ENCODE measurements around the gene GANAB.
"Not testable (repeated sequence)": the region's sequence is repeated elsewhere in the genome, so short reads cannot be mapped to it uniquely, and the experiment has no call there.

Gene GANAB

DNA sequence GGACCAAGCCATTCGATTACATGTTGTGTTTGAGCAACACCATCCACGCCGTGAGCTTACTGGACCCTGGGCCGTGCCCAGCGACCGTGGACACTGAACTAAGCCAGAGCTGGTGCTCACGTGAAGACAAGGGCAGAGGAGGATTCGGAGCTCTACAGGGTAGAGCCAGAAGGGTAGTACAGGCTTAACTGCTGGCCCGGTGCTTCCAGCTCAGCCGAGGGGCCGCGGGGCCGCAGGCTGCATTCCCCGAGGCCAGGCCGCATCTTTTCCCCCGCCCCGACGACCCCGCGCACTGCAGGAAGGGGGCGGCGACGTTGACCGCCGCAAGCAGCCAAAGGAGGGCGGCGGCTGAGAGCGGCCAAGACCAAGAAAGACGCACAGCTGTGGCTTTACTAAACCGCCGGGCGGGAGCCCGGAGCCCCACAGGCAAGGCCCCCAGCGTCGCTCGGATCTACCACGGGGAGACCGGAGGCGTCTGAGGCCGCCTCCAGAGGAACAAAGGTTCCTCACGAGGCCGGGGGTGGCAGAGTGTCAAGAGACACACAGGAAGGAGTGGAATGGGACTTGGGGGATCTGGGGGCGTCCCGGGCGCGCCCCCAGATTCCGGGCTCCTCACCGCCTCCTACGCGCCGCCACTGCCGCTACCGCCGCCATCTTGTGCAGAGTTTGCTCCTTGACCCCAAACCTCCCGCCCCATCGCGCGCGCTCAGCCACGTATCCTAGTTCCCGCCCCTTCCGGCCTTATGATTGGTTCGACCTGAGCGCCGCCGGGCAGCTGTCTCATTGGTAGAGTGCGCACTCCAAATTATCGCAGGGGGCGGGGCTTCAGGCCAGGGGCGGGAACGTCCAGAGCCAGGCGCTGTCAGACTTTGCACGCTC, at the start of gene GANAB:
Gene GANAB (minus strand): TSS at position 668 of the 879 bp plus-strand sequence. CDS start 14 bp downstream, at position 654.
- Histone ChIP-seq H3K27ac (peak within 1 kb of the TSS; percentile 89 to 99 (median 96)), H3K9ac (peak within 1 kb of the TSS; percentile 92 to 100 (median 98)), H3K4me2 (peak within 1 kb of the TSS; percentile 86 to 98 (median 96)), H3K4me1 (peaks cover 30 to 60% (median 50%) of the 10 kb centered on the region in 10 experiments), H3K9me3 (replicated peaks in 1 of 11) (no peaks in the 10 kb centered on the region), H3K36me3 (peaks cover 54 to 83% (median 69%) of the 10 kb centered on the region in 11 experiments), H4K20me1 (peaks cover 11 to 78% (median 61%) of the 10 kb centered on the region in 11 experiments; a peak in 19 of 22 replicates), H3K27me3 (no peaks in the 10 kb centered on the region), H3K4me3 (peak within 1 kb of the TSS; percentile 82 to 100 (median 96))
- no peak for TF ChIP-seq Cebpa-rat (IDR thresholded peaks at IDR 0.05)

DNA sequence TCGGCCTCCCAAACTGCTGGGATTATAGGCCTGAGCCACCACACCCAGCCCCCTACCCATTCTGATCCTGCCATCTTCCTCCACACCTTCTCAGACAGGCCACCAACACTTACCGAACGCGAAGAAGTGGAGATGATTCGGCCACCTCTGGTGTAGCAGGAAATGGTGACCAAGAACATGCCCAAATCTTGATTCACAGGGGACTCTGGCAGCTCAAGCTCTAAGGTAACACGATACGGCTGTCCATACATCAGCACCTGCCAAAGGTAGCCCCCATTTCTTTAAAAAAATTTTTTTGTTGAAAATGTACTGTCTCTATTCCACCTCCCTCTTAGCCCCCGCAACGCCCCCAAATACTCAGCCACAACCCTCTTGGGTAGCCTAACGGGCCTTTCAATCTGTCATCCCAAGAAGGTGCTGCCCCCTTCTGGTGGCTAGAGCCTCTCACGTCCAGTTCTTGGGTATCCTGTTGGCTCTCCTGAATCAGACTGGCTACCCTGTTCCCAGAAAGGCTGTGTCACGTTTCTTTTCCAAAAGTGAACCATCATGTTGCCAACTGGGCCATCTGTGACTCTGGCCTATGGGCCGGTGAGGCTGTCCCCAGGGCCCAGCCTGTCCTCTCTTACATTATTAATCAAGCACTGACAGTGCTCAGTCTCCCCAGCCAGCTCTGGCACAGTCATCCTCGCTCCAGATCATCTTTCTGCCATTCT, 48.2 kb upstream of the GANAB start:
- H3K4me2 ChIP-seq: no peak overlapping the region
- no peak overlapping the region for H3K27ac ChIP-seq
- no peak overlapping the region for H3K4me3 ChIP-seq
- peak overlapping the region in 3 of 11 experiments; percentile 1 to 20 (median 3); a peak in 1 of 22 replicates for H3K9ac ChIP-seq
- no peaks in the 10 kb centered on the region for H3K4me1 ChIP-seq
- H4K20me1 ChIP-seq: peaks cover 0 to 9% (median 0%) of the 10 kb centered on the region in 11 experiments; a peak in 1 of 22 replicates
- H3K36me3 ChIP-seq: peaks cover 44 to 85% (median 59%) of the 10 kb centered on the region in 11 experiments
- H3K9me3 ChIP-seq (replicated peaks in 1 of 11): no peaks in the 10 kb centered on the region
- H3K27me3 ChIP-seq: no peaks in the 10 kb centered on the region
- no peak for TF ChIP-seq Cebpa-rat (IDR thresholded peaks at IDR 0.05)

DNA sequence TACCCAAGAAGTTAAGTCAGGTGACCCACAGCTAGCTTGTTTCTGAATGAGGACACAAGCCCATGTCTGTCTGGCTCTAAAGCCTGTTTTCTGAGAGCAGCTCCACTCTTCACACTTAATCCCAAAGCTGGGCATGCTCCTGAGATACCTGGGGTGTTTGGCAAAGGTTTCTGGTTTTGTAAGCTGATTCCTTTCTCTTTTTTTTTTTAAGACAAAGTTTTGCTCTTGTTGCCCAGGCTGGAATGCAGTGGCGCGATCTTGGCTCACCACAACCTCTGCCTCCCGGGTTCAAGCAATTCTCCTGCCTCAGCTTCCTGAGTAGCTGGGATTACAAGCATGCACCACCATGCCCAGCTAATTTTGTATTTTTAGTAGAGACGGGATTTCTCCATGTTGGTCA, 47.2 kb upstream of the GANAB start:
- not testable (repeated sequence) for H4K20me1 ChIP-seq; H3K4me2 ChIP-seq; H3K27ac ChIP-seq; H3K27me3 ChIP-seq; H3K4me3 ChIP-seq; H3K9me3 ChIP-seq (replicated peaks in 1 of 11); H3K4me1 ChIP-seq
- H3K36me3 ChIP-seq: peaks cover 40 to 79% (median 59%) of the 10 kb centered on the region in 11 experiments
- peak overlapping the region in 1 of 11 experiments; percentile 21; a peak in 1 of 22 replicates for H3K9ac ChIP-seq

- H3K36me3 ChIP-seq: peaks cover 40 to 55% (median 53%) of the 10 kb centered on the region in 11 experiments
These were observed 43.2 kb upstream of the GANAB start, which contains the start of gene LRRN4CL for GRCh38 chr11:62689421-62690183. TSS of gene LRRN4CL (minus strand) at chr11:62689530. CDS start at chr11:62688508, 1,022 bp downstream.

DNA sequence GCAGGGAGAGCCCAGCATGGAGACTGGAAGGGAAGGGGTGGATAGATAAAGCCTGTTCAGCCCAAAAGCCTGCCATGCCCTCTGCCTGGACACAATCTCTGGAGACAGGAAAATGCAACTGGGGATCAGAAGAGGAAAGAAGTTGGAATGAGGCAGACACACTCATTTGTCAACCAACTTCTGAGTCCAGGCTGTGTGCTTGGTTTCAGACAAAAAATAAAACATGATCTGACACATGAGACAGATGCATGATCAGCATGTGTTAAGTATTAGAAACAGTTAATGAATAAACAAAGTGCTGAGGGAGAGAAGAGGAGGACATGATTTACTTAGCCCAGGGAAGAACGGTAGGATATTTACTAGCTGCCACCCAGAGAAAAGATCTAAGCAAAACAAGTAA, 42.1 kb upstream of the GANAB start:
- H3K9ac ChIP-seq: 0 out of 22 replicates have a peak overlapping the region, but pooled peaks of 1 of the 11 experiments have one; percentile 16
- H3K4me2 ChIP-seq: no peak overlapping the region
- H3K9me3 ChIP-seq (replicated peaks in 1 of 11): no peaks in the 10 kb centered on the region
- no peaks in the 10 kb centered on the region for H3K4me1 ChIP-seq
- no peaks in the 10 kb centered on the region for H3K27me3 ChIP-seq
- H3K4me3 ChIP-seq: no peak overlapping the region
- H4K20me1 ChIP-seq: peaks cover 0 to 9% (median 0%) of the 10 kb centered on the region in 11 experiments; a peak in 1 of 22 replicates
- TF ChIP-seq Cebpa-rat (IDR thresholded peaks at IDR 0.05): no peak
- H3K36me3 ChIP-seq: peaks cover 38 to 44% (median 42%) of the 10 kb centered on the region in 11 experiments
- no peak overlapping the region for H3K27ac ChIP-seq

More at GRCh38 chr11:62689421-62690183, 43.2 kb upstream of the GANAB start, which contains the start of gene LRRN4CL:
- H3K4me1 ChIP-seq: no peaks in the 10 kb centered on the region
- no peak within 1 kb of the TSS for H3K4me2 ChIP-seq
- no peaks in the 10 kb centered on the region for H3K27me3 ChIP-seq
- H3K9ac ChIP-seq: peak within 1 kb of the TSS in 6 of 11 experiments; percentile 4 to 29 (median 16); a peak in 2 of 22 replicates
- no peaks in the 10 kb centered on the region for H3K9me3 ChIP-seq (replicated peaks in 1 of 11)
- TF ChIP-seq Cebpa-rat (IDR thresholded peaks at IDR 0.05): no peak
- no peak within 1 kb of the TSS for H3K4me3 ChIP-seq
- H3K27ac ChIP-seq: no peak within 1 kb of the TSS
- H4K20me1 ChIP-seq: peaks cover 0 to 9% (median 0%) of the 10 kb centered on the region in 11 experiments; a peak in 1 of 22 replicates

DNA sequence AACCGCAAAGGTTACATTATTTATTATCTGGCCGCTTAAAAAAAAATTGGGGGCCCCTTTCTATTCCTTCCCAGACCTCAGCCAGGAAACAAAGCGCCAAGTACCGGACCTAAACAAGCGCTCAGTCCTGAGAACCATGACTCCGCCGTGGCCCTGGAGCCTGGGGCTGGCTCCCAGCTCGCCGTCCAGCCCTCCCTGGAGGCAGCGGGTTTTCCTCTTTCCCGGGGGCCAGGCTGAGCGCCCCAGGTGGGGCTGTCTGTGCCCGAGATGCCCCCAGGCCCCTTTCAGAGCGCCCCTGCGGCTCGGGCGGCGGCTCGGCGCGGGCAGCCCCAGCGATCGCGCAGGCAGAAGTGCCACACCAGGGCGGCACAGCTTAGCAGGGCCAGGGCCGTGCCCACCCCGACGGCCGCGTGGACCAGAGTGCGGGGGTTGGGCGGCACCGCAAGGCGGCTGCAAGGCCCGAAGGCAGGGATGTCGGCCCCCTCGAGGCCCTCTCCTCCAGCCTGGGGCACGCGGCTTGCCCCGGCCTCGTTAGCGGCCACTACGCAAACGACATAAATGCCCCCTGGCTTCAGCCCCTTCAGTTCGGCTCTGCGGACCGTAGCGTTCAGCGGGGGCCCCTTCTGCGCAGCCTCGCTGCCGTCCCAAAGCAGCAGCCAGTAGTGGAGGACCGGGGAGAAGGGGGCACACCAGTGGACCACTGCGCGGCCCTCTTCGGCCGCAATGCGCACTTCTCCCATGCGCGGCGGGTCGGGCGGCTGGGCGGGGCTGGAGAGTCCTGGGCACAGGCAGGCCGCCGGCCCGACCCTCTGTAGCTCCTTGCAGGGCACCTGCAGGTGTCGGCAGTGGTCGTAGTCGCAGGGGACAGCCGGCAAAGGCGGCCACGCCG, 41.3 kb upstream of the GANAB start:
- H3K4me2 ChIP-seq: no peak overlapping the region
- H3K27ac ChIP-seq: no peak overlapping the region
- no peak overlapping the region for H3K9ac ChIP-seq

GRCh38 chr11:62682518-62682917, 36.1 kb upstream of the GANAB start:
- H3K4me3 ChIP-seq: no peak overlapping the region
- peaks cover 0 to 8% (median 4%) of the 10 kb centered on the region in 11 experiments; a peak in 8 of 22 replicates for H4K20me1 ChIP-seq
- H3K27ac ChIP-seq: no peak overlapping the region
- H3K4me1 ChIP-seq: peaks cover 22 to 32% (median 29%) of the 10 kb centered on the region in 10 experiments
- TF ChIP-seq Cebpa-rat (IDR thresholded peaks at IDR 0.05): no peak
- no peaks in the 10 kb centered on the region for H3K27me3 ChIP-seq
- H3K4me2 ChIP-seq: no peak overlapping the region
- H3K9ac ChIP-seq: no peak overlapping the region
- H3K9me3 ChIP-seq (replicated peaks in 1 of 11): no peaks in the 10 kb centered on the region
- H3K36me3 ChIP-seq: peaks cover 4 to 7% (median 6%) of the 10 kb centered on the region in 11 experiments

More for the DNA sequence above, 41.3 kb upstream of the GANAB start:
- H4K20me1 ChIP-seq: peaks cover 0 to 9% (median 0%) of the 10 kb centered on the region in 11 experiments; a peak in 1 of 22 replicates
- no peaks in the 10 kb centered on the region for H3K27me3 ChIP-seq
- no peak overlapping the region for H3K4me3 ChIP-seq
- no peaks in the 10 kb centered on the region for H3K4me1 ChIP-seq
- H3K9me3 ChIP-seq (replicated peaks in 1 of 11): no peaks in the 10 kb centered on the region
- no peak for TF ChIP-seq Cebpa-rat (IDR thresholded peaks at IDR 0.05)
- peaks cover 31 to 37% (median 35%) of the 10 kb centered on the region in 11 experiments for H3K36me3 ChIP-seq
